GM19463 (cell line): Measurements from ENCODE around the gene MS4A6E.
A peak's percentile ranks its signal among the peaks of the same experiment; 100 is the strongest.
"Not testable (repeated sequence)": the region's sequence is repeated elsewhere in the genome, so short reads cannot be mapped to it uniquely, and the experiment has no call there.

ENCODE experiments used
- ATAC-seq: cut with Tn5 transposase; IDR thresholded peaks from one replicate; pipeline ENCODE4 v1.9.1; 2021; ENCODE audit warnings: mild to moderate bottlenecking, moderate library complexity; ENCODE audit not compliant: unreplicated experiment

The MS4A6E gene, protein sequence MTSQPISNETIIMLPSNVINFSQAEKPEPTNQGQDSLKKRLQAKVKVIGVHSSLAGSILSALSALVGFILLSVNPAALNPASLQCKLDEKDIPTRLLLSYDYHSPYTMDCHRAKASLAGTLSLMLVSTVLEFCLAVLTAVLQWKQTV

DNA sequence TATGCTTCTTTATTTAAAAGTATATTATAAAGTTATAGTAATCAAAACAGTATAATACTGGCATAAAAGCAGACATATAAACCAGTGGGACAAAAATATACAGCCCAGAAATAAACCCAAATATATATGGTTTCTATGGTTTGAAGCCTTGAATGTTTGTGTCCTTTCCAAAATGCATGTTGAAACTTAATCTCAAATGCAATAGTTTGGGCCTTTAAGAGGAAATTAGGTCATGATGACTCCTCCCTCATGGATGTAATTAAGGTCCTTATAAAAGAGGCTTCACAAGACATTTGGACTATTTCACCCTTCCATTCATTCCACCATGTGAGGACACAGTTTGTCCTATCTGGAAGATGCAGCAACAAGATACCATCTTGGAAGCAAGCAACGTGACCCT lies at the start of gene MS4A6E:
Gene MS4A6E, plus strand, starts transcription at position 301 of the 400 bp plus-strand sequence. CDS start 7,641 bp downstream, outside the sequence.
- ATAC-seq = no peak

DNA sequence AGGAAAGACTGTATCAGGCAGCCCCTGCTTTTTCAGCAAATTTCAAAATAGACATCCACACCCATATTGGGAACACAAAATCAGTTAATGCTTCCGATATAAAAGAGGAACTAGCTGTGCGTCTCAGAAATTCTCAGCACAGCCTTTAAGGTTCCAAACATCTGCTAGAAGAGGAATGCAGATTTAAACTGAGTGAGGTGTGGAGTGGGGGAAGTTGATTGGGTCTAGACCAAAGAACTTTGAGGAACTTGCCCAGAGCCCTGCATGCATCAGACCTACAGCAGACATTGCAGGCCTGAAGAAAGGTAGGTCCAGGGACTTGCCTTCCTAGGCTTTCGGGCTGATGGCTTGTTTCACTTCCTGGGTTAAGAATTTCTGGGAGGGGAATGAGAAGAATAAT lies 46.6 kb upstream of the MS4A6E start, which contains the start of gene MS4A4A:
Gene MS4A4A, plus strand, starts transcription at position 255 of the 400 bp plus-strand sequence. Its CDS starts 10 bp downstream, at position 265.
- no peak for ATAC-seq

DNA sequence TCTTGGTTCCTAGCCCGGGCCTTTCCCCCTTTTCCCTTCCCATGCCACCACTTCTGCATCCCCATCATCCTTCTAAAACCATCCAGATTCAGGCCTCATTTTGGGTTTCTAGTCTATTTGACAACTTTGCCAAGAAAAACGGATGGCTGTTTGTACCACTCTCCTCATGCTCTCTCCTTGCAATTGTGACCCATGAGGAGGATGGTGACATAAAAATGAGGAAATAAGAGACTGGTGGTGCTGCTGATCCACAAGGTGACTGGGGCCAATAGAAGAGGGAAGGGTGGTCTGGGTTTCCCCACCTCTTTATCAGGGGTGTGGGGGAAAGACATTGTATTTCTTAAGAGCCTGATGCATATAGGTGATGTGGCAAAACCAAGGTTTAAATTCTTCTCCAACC lies 45.6 kb upstream of the MS4A6E start:
- ATAC-seq = no peak

DNA sequence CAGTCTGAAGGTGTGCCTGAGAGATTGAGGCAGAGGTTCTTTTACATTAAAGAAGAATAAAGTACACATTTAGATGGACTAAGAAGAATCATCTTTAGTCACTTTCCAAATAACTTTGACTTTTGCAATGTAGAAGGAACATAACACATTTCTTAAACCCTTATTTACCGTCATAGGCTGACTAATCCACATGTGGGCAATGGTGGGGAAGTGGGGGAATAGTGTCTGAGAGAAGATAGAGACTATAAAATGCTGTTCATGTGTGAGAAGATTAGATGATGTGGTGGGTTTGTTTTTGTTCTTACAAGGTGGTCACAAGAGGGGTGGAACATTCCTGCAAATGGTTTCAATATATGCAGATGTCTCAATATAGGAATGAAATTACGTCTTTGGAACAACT lies 44.8 kb upstream of the MS4A6E start:
- ATAC-seq = no peak

DNA sequence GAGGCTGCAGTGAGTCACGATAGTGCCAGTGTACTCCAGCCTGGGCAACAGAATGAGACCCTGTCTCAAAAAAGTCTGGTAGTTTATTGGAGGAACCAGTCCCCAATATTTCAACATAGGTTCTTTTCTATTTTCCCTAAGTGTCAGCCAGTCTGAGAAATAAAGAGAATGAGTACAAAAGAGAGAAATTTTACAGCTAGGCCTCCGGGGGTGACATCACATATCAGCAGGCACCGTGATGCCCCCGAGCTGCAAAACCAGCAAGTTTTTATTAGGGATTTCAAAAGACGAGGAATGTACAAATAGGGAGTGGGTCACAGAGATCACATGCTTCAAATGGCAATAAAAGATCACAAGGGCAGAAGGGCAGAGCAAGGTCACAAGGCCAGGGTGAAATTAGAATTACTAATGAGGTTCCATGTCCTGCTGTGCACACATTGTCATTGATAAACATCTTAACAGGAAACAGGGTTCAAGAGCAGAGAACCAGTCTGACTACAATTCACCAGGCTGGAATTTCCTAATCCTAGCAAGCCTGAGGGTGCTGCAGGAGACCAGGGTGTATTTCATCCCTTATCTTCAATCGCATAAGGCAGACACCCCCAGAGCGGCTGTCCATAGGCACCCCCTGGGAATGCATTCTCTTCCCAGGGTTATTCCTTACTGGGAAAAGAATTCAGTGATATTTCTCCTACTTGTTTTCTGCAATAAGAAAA lies 41.5 kb upstream of the MS4A6E start:
- not testable (repeated sequence) for ATAC-seq

DNA sequence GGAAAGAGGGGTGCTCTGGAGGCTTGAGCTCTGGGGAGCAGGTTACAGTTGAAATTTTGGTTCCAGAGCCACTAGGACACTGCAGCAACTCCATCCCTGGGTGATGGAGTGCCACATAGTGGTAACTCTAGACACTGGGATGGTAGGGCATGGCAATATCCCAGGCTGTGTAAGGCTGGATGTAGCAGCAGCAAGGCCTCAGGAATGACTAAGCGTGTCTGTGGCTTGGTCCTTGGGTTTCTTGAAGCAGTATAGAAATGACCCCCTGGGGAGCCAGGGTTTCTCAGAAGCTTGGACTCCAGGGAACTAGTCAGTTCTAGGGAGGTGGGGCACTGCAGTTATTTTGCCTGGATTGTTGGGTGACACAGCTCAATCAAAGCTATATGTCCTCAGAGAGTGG lies 38.5 kb upstream of the MS4A6E start:
- ATAC-seq = no peak

DNA sequence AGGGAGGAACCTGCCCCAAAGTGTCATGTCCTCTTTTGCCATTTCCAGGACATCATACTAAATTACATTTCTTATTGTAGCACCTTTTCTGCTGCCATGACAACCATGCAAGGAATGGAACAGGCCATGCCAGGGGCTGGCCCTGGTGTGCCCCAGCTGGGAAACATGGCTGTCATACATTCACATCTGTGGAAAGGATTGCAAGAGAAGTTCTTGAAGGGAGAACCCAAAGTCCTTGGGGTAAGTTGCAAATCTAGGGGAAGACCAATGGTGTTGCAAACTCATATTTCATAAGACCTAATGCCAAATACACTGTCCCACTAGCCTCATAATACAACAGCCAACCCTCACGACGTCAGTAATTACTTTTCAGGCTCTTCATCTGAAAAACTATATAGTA lies 34.9 kb upstream of the MS4A6E start:
- no peak for ATAC-seq

DNA sequence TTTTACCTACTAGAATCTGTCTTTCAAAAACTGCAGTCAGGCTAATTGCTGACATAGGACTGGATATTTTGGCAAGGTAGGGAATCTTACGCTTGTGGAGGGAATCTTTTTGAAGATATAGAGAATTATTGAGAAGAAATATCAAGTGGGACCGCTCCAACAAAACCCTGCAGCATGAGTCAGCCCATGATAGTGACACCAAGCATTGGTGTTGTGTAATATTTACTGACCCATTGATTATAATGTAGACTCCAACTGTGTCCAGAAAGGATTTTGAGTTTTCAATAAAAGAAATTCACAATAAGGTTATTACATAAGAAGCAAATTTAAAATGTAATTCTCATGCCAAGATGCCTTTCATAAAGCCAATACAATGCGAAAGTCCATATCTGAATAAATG lies 25.9 kb upstream of the MS4A6E start:
- ATAC-seq = no peak

DNA sequence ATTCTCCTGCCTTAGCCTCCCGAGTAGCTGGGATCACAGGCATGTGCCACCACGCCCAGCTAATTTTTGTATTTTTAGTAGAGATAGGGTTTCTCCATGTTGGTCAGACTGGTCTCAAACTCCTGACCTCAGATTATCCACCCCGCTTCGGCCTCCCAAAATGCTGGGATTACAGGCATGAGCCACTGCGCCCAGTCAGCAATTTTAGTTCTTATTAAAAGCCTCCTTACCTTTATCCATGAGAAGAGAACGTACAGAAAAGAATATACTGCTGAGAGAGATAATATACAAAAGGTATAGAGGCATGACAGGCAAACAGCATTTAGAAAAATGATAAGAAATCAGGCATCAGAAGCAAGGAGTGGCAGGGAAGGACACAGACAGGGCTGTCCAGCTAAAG lies 25.2 kb upstream of the MS4A6E start:
- not testable (repeated sequence) for ATAC-seq

DNA sequence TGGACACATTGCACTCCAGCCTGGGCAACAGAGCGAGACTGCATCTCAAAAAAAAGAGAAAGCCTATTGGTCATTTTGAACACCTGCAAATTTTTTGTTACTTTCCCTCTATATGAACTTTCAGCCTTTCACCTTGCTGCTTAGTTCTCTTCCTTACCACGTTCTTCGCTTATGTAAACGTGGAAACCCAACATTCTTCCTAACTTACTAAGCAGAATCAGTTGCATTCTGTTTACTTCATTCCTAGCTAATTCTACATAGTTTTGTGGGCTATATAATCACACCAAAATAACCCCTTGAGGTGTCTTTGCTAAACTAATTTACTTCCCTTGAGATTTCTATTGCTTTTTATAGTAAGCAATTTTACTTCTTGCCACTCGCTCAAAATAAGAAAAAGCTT lies 23.4 kb upstream of the MS4A6E start:
- ATAC-seq = no peak

DNA sequence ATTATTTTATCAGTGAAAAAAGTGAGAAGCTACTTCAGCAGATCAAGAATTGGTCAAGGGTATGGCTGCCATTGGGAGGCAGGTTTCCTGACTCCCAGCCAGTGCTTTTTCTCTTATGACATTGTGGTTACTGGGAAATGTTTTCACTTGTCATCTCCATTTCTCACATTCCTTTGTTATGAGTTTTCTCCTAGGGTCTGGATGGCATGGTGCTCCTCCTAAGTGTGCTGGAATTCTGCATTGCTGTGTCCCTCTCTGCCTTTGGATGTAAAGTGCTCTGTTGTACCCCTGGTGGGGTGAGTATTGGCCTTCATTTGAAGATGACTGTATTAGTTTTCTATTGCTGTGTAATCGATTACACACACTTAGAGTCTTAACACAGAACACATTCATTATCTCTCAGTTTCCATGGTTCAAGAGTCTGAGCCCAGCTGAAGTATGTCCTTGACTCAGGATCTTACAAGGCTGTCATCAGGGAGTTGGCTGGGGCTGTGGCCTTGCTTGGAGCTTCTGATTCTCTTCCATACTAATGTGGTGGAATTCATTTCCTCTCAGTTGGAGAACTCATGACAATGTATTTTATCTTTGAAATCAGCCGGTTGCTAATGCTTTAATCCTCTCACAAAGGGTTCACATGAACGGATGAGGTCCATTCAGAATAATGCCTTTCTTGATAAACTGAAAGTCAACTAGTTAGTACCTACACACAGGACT lies 21.0 kb upstream of the MS4A6E start:
- ATAC-seq = no peak

DNA sequence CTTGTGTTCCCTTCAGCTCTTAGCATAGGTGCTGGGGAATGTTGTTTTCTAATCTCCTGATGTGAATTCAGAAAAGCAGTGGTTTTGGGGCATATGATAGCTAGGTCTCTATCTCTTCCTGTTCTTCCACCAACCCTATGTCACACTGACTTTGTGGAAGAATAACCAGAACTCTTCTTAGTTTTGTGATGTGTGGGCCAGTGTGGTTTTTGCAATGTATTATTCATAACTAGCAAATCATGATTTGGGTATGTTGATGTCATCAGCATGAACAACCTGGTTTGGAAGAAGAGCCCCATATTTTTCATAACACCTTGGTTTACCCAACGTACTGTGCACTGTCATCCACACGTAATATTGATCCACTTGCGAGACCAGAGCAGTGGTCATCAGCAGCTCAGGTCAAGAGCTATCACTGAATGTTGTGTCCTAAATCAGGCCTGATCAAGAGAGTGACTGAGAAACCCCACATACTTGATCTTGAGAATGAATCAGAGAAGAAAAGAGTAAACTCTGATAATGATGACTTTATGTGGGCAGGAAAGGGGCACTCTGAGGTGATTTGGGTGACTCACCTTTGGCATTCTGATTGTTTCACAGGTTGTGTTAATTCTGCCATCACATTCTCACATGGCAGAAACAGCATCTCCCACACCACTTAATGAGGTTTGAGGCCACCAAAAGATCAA lies 19.4 kb upstream of the MS4A6E start:
- peak; percentile 33 for ATAC-seq

DNA sequence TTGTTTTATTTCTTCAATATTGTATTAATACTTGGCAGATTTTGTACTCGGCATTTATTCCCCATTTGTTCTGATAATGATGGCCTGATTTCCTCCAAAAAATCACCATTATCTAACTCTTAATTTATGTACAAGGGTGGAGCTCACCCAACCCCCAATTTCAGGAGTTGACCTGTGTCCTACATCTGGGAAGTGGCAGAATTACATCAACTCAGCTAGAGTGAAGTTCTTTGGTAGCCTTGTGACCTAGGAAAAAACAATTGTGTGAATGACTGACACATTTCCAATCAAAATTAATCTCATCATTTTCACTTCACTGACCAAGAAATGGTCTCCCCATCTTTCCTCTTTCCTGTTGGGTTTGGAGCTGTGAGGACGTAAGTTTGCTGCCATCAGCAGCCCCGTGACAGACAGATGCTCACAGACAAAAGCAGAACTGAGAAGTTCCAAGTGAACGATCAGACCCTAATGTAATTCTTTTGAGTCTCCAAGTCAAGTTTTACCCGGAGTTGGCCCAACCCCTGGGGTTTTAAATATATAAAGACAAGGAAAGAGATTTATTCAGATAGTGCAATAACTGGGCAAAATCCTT lies 16.6 kb upstream of the MS4A6E start:
- ATAC-seq = peak; percentile 61

DNA sequence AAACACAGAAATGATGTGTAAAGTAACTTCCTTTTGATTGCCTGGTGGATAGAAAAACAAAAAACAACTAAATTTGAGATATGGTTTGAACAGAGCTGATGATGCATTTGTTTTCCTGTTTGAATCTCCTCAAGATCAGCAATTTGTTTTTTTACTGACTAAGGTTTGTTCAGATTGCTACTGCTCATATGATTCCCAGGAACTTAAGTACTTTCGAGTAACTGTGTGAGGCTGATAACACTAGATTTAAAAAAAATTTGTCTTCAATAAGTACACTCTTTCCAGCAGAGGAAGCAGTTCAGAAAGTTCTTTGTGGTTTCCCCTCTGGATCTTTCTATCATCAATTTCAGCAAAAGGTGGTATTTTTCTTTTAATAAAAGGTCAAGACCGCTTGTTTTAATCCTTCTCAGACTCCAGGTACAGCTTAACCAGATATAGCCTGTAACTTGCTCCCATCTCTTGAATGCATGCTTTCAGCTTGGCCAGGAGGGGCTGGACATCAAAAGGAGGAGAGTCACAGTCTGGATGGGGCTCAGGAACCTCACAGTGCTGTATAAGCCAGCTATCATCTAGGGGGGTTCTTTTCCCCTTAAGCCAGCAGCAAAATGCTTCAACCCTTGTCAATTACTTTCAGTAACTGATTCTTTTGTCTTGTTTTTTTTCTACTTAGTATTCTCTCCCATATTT lies 12.3 kb upstream of the MS4A6E start:
- ATAC-seq = no peak

DNA sequence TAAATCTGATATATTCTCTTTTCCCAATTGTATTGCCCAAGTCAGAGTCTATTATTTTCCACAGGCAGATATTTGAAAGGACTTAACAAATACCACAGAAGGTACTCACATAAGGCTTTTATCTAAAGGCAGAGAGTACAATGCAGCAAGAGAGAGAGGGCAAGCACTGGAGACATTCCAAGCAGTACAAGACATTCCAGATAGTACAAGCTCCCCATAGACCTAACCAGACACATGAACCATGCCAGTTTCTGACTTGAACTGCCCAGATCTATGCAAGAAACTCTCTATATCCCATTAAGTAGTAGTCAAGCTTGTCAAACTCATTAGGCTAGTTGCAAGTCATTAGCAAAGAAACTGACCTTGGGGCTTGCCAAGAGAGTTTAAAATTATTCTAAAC lies 11.2 kb upstream of the MS4A6E start:
- ATAC-seq = no peak

DNA sequence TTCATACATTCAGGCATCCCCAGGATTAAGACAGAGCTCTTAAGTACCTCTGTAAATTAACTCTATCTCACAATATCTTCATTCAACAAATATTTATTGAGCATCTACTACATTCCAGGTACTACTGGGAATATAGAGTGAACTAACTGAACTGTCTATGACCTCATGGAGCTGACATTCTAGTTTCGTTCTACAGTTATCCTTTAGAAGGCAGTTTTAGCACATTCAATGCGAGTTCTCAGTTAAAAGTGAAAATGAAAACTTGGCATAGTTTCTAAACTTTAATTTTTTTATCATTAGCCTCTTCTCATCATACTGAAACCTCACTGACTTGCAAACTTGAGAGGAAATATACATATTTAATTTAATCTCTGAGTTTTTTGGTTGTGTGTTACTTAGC lies 10.7 kb upstream of the MS4A6E start:
- ATAC-seq = peak; percentile 61

DNA sequence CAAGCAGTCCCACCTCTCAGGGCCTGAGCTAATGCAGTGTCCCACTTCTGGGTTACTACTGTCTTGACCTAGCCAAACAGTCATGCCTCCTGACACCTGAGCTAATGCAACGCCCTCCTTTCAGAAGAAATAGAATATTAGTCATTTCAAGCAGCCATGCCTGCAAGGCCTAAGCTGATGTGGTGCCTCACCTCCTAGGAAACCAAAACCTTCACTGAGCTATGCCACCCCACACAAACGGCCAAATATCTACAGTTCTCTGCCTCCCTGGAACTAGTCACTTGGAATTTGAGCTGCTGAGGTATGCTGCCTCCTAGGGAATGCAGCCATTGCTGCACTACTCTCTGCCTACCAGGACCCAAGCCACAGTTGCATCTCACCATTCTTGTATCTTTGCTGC lies 8.3 kb upstream of the MS4A6E start:
- ATAC-seq = no peak

DNA sequence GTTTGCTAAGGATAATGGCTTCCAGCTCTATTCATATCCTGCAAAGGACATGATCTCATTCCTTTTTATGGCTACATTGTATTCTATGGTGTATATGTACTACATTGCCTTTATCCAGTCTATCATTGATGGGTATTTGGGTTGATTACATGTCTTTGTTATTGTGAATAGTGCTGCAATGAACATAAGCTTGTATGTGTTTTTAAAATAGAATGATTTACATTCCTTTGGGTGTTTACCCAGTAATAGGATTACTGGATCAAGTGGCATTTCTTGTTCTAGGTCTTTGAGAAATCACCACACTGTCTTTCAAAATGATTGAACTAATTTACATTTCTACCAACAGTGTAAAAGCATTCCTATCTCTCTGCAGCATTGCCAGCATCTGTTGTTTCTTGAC lies 6.0 kb upstream of the MS4A6E start:
- no peak for ATAC-seq

DNA sequence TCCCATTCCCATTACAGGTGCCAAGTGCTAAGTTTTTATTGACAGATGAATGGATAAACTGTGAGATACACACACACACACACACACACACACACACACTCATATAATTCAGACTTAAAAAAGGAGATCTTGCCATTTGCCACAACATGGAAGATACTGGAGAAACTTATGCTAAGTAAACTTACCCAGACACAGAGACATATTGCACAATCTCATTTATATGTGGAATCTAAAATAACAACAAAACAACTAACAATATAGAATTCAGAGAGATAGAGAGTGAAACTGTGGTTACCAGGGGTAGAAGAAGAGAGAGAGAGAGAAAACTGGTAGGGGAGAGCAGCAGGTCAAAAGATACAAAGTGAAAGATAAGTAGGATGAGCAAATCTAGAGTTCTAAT lies 1.4 kb downstream of the MS4A6E start:
- ATAC-seq = no peak

DNA sequence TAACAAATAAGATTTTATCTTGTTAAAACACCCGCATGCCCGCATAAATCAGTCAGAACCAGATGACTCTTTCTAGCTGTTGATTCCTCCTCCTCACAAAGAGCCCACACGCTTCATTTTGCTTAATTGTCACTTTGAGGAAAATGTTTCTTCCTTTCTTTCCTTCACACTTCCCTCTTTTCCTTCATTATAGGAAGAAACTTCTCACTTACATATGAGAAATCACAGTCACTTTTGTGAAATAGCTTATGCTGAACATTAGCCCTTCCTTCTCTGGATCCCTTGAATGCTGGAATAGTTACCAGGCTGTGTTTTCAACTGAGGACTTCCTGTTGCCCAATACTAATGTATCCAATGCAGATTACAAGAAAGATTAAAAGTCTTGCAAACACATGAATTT lies 5.8 kb downstream of the MS4A6E start:
- ATAC-seq = no peak
